GM12891 (cell line): ENCODE results near the gene BBS10.
"Not testable (repeated sequence)": the region's sequence is repeated elsewhere in the genome, so short reads cannot be mapped to it uniquely, and the experiment has no call there.

ENCODE experiments used
- DNase-seq: peaks from one replicate; pipeline ENCODE4 v3.0.0; 2011; ENCODE audit warnings: low spot score; ENCODE audit not compliant: insufficient read length
- FAIRE-seq: peaks from 2 replicates; lab custom pipeline; 2011; peaks lifted over from hg19 to GRCh38; lab: Jason Lieb, UNC
- PAX5 ChIP-seq: IDR thresholded peaks from 2 replicates; pipeline ENCODE4 v1.6.1; 2011; ENCODE audit warnings: low read length, moderate library complexity, mild to moderate bottlenecking; ENCODE audit not compliant: insufficient read depth, severe bottlenecking
- POLR2A ChIP-seq: IDR thresholded peaks from 2 replicates; pipeline ENCODE4 v1.6.1; 2011; ENCODE audit warnings: low read depth, low read length, control low read depth
- POLR2AphosphoS5 ChIP-seq: IDR thresholded peaks from 2 replicates; pipeline ENCODE4 v1.6.1; 2011; ENCODE audit warnings: low read depth, low read length, control low read depth
- POU2F2 ChIP-seq: IDR thresholded peaks from 2 replicates; pipeline ENCODE4 v1.6.1; 2011; ENCODE audit warnings: low read depth, mild to moderate bottlenecking, control low read depth, low read length, moderate library complexity
- SPI1 ChIP-seq: IDR thresholded peaks from 2 replicates; pipeline ENCODE4 v1.6.1; 2011; ENCODE audit warnings: low read depth, low read length, control low read depth
- TAF1 ChIP-seq: IDR thresholded peaks from 2 replicates; pipeline ENCODE4 v1.6.1; 2011; ENCODE audit warnings: low read depth, low read length, control low read depth

Gene BBS10

GRCh38 chr12:76374386-76375020, 26.3 kb upstream of the BBS10 start:
- FAIRE-seq (no peak), DNase-seq (no peak)
- no peak for TF ChIP-seq TAF1
- no peak for TF ChIP-seq POLR2A
- TF ChIP-seq POU2F2: no peak
- TF ChIP-seq PAX5: no peak
- no peak for TF ChIP-seq POLR2AphosphoS5
- no peak for TF ChIP-seq SPI1

GRCh38 chr12:76368230-76368629, 20.0 kb upstream of the BBS10 start:
- no peak for FAIRE-seq
- no peak for DNase-seq
- TF ChIP-seq TAF1 (no peak), SPI1 (no peak), POLR2AphosphoS5 (no peak), PAX5 (no peak), POLR2A (no peak), POU2F2 (no peak)

GRCh38 chr12:76366163-76366562, 17.9 kb upstream of the BBS10 start:
- no peak for DNase-seq
- no peak for FAIRE-seq
- no peak for TF ChIP-seq POLR2AphosphoS5
- TF ChIP-seq PAX5: no peak
- TF ChIP-seq POLR2A: no peak
- no peak for TF ChIP-seq TAF1
- TF ChIP-seq SPI1: no peak
- TF ChIP-seq POU2F2: no peak

GRCh38 chr12:76364131-76364530, 15.9 kb upstream of the BBS10 start:
- not testable (repeated sequence) for DNase-seq, FAIRE-seq

GRCh38 chr12:76360316-76360715, 12.1 kb upstream of the BBS10 start:
- FAIRE-seq: no peak
- DNase-seq: no peak
- TF ChIP-seq TAF1 (no peak), POLR2AphosphoS5 (no peak), SPI1 (no peak)

GRCh38 chr12:76356071-76356470, 7.9 kb upstream of the BBS10 start:
- DNase-seq (no peak), FAIRE-seq (no peak)
- TF ChIP-seq SPI1 (no peak), PAX5 (no peak), POLR2AphosphoS5 (no peak), POLR2A (no peak), POU2F2 (no peak), TAF1 (no peak)

GRCh38 chr12:76346798-76347420, 1.3 kb downstream of the BBS10 start:
- DNase-seq (no peak), FAIRE-seq (peak; percentile 93)
- TF ChIP-seq TAF1 (no peak), SPI1 (peak; percentile 44; the same call in 1 of the 2 replicates)

GRCh38 chr12:76346236-76346635, 2.0 kb downstream of the BBS10 start:
- no peak for DNase-seq
- TF ChIP-seq POU2F2 (no peak), TAF1 (no peak), SPI1 (no peak), POLR2A (no peak), POLR2AphosphoS5 (no peak), PAX5 (no peak)
- no peak for FAIRE-seq

- no peak for TF ChIP-seq PAX5
- no peak for TF ChIP-seq POLR2AphosphoS5
- TF ChIP-seq POLR2A: no peak
- no peak for TF ChIP-seq TAF1
- no peak for TF ChIP-seq SPI1
- no peak for TF ChIP-seq POU2F2
- DNase-seq: no peak
Observed at GRCh38 chr12:76345569-76345968, 2.6 kb downstream of the BBS10 start.

GRCh38 chr12:76341436-76342030, 6.7 kb downstream of the BBS10 start:
- TF ChIP-seq PAX5: no peak
- no peak for TF ChIP-seq POU2F2
- TF ChIP-seq POLR2A: no peak
- no peak for TF ChIP-seq POLR2AphosphoS5
- TF ChIP-seq TAF1: no peak
- TF ChIP-seq SPI1: no peak
- FAIRE-seq (no peak), DNase-seq (no peak)

More at GRCh38 chr12:76345569-76345968, 2.6 kb downstream of the BBS10 start:
- FAIRE-seq: no peak
